HG02798 (cell line): ENCODE results near the gene RPS6KA2.

Experiments used
- ATAC-seq: cut with Tn5 transposase; IDR thresholded peaks from one replicate; pipeline ENCODE4 v1.9.1; 2021; ENCODE audit warnings: mild to moderate bottlenecking; ENCODE audit not compliant: unreplicated experiment, poor library complexity

RPS6KA2 gene

GRCh38 chr6:166514196-166514595 is 112.9 kb downstream of the RPS6KA2 start:
- ATAC-seq: no peak

DNA sequence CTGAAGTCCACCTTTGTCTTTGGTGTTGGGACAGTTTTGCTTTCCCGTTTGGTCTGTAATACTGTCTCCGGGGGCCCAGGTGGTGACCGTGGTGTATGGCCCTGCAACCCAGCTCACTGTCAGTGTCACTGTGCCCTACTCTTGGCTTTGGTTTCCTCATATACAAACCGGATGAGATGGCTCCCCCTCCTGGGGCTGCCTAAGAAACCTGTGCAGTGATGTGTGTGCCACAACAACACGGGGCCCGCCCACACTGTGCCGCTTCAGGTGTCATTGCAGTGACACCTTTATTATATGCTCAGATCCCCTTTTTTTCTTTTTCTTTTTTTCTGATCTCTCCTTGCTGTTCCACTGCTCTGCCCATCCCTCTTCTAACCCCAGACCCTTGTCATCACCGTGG is 114.5 kb downstream of the RPS6KA2 start:
- peak; percentile 90 for ATAC-seq

GRCh38 chr6:166511316-166511715 is 115.7 kb downstream of the RPS6KA2 start:
- ATAC-seq: no peak

GRCh38 chr6:166509193-166509592 is 117.9 kb downstream of the RPS6KA2 start:
- ATAC-seq: no peak

DNA sequence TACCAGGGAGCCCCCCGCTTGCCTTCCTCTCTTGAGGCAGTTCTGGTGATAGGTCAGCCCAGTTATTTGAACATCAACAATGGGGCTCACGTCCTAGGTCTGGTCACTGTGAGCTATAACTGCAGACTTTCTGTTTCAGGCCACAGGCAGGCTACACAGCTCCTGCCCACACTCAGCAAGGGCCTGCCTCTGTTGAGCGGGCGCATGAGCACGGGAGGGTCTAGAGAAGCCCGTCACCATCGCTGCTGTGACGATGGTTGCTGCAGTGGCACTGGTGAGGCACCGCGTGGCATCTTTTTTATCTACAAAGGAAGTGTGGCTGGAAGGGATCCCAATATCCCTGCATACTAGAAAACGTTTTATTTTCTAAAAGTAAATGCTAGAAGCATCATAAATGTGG is 118.3 kb downstream of the RPS6KA2 start:
- no peak for ATAC-seq

GRCh38 chr6:166507809-166508564 is 119.1 kb downstream of the RPS6KA2 start:
- no peak for ATAC-seq

DNA sequence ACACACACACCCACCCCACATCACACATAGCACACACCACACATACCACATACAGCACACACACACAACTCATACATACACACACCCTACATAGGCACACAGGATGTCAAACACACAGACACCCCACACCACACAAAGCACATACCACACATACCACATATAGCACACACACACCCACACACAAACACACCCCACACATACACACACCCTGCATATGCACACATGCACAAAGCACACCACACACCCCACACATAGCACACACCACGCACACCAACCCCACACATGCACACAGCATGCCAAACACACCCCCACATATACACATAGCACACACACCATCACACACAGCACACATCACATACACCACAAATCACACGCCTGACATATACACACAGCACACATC is 119.7 kb downstream of the RPS6KA2 start:
- no peak for ATAC-seq

DNA sequence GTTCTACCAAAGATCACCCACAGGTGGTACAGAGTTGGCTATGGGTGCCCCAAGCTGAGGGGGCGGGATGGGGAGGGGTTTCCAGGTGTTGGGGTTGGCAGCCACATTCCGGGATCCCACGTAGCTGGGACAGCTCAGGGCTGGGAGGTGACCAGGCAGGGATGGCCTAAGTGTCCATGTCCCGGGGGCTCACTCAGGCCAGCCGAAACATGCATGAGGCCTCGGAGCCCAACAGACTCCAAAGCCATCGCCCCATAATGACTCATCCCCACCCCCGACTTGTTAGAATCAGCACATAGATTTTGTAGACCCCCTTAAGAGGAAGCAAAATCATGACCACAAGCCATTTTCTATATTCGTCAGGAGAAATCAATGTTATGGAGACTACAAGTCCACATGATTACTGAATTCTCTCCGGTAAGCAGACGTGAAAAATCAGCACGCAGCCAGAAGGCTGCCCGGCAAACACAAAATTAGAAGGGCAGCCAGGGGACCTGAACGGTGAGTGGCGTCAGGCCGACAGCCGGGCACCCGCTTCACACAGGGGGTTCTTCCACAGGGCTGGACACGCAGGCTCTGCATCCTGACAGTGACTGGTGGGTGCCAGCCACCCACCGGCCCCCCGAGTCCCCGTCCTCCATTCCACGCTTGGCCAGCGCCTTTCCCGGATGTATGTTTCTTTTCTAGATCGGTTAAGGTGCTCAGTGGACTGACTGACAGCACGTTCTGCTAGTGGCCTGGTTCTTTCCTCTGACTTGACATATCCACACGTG is 121.7 kb downstream of the RPS6KA2 start:
- no peak for ATAC-seq

DNA sequence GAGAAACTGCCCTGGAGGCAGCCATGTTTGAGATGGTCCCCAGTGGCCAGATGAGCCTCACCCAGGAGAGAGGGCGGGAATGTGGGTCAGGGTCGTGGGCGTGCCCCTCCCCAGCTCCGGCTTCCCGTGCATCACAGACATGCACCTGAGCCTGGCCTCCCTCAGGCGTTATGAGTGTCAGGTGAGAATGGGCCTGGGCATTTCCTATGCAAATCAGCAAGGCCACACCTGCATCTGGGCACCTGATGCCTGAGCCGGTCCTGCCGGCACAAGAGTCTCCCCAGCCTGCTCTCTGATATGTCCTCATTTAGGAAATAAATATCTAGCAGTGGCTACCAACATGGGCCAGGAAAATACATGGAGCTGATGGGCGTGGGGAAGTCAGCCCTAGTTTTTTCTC is 123.0 kb downstream of the RPS6KA2 start:
- no peak for ATAC-seq

- ATAC-seq: no peak
Measured at GRCh38 chr6:166503167-166503744, 123.8 kb downstream of the RPS6KA2 start.

GRCh38 chr6:166502453-166502852 is 124.6 kb downstream of the RPS6KA2 start:
- ATAC-seq: no peak

DNA sequence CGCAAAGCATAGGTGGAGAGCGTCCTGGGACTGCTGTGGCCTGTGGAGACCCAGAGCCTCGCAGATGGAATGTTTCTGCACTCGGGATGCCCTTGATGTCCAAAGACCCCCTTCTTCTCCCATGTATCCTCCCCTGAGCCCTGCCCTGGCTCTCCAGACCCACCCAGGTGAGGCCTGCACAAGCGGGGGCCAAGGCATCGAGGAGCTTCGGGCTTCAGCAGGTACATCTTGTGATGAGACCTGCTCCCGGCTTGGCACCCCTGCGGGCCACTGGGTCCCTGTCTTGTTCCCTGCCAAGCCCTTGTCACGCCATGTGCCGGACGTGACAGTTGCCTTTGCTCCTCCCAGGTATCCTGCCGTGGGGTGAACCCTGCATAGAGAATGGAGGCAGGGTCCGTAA is 125.8 kb downstream of the RPS6KA2 start:
- ATAC-seq: no peak

GRCh38 chr6:166500246-166500645 is 126.8 kb downstream of the RPS6KA2 start:
- ATAC-seq: no peak

DNA sequence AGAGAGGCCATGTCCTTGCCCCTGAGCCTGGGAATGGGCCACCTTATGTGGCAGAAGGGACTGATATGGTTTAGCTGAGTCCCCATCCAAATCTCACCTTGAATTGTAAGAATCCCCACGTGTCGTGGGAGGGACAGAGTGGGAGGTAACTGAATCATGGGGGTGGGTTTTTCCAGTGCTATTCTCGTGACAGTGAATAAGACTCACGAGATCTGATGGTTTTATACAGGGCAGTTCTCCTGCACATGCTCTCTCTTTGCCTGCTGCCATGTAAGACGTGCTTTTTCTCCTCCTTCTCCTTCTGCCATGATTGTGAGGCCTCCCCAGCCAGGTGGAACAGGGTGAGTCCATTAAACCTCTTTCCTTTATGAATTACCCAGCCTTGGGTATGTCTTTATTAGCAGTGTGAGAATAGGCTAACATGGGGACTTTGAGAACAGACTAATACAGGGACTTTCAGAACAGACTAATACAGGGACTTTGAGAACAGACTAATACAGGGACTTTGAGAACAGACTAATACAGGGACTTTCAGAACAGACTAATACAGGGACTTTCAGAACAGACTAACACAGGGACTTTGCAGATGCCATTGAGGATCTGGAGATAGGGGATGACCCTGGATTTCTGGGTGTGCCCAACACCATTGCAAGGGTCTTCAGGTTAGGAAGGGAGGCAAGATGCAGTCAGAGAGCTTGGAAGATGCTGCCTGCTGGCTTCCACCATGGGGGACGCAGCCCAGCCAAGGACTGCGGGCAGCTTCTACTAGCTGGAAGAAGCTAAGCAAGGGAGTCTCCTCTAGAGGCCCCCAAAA is 127.5 kb downstream of the RPS6KA2 start:
- ATAC-seq: peak; percentile 67

GRCh38 chr6:166498661-166499349 is 128.2 kb downstream of the RPS6KA2 start:
- ATAC-seq: no peak

DNA sequence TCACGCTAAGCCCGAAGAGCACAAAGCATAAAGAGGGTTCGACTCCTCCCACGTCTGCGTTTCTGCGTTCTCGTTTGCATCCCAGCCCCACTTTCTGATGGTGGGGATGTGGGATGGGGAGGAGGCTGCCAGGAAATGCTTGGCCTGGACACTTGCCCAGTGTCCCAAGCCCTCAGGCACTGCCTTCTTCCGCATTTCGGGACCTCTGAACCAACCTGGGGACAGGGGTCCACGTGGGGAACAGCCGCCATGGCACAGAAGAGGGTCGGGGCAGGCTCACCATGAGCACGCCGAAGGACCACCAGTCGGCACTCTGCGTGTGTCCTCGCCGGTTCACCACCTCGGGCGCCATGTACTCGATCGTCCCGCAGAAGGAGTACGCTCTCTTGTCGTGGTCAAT is 128.8 kb downstream of the RPS6KA2 start:
- ATAC-seq: no peak

DNA sequence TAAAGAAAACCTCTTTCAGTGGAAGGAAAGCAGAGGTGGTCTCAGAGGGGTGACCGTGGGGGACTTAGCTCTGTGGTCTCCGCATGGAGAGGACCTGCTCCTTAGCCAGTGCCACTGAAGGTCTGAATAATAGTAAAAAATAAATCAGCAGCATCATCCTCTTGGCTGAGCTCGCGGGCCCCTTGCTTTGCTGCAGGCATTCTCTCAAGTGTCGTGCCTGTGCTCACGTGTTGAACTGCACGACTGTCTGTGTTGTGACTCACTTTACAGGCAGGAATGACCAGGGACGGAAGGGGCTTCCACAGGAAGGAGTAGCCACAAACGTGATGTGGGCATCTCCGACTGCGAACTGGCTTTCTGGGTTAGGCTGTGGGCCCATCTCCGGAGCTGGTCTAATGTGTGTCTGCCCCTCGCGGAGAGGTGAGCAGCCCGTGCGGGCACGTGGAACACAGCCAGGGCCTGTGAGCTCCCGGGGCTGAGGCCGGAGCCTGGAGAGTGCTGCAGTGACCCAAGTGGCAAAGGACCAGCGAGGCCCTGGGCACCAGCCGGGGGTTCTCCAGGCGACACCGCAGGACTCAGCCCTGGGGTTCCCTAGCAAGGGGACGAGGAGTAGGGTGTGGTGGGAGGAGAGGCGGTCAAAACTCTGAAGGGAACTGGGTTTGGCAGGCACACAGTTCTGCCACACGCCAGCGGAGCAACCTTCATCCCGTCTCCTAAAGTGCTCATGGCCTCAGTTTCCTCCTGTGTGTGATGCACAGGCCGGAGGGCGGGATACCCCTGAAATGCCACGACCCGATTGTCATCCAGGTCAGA is 129.8 kb downstream of the RPS6KA2 start:
- no peak for ATAC-seq

DNA sequence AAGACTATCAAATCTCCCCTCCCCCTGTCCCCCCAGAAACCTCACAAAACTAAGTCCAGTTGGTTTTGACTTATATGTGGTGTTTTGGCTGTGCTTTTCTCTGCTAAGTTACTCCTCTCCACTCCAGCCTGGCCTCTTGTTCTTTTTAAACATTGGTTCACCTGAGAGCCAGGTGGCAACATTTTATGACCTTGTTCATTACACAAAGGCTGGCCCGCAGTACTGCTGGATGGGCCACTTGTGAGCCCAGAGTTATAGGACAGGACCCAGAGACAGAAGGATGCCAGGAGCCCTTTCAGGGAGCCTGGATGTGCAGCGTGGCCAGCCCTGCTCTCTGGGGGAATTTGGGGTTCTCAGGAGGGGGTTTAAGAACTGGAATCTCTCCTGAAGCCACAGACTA is 130.6 kb downstream of the RPS6KA2 start:
- no peak for ATAC-seq
